GM03348 (cell line): Measurements from ENCODE around the gene COPE.
"Not testable (repeated sequence)": the region's sequence is repeated elsewhere in the genome, so short reads cannot be mapped to it uniquely, and the experiment has no call there.

Experiments used
- DNase-seq: peaks from one replicate; pipeline ENCODE4 v3.0.0; 2012; ENCODE audit warnings: low spot score

Gene COPE

DNA sequence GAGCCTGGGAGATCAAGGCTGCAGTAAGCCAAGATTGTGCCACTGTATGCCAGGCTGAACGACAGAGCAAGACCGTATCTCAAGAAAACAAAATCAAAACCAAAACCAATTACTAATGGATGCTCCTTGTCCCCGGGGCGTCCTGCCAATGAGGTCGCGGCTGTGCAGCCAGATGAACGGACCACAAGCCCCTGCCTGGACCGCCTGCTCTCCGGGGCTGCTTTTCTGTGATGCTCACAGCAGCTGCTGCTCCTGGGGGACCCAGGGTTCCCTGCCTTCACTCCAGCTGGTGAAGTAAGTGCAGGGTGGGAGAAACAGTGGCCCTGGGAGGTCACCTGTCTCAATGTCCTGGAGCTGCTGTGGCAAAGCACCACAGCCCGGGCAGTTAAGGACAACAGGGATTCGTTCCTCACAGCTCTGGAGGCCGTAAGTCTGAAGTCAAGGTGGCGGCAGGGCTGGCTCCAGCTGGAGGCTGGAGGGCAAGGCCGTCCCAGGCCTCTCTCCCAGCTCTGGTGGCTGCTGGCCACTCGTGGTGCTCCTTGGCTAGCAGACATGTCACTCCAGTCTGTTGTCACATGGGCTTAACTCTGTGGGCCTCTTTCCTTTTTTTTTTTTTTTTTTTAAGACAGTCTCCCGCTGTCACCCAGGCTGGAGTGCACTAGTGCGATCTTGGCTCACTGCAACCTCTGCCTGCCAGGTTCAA, 10.1 kb downstream of the COPE start:
- no peak for DNase-seq

DNA sequence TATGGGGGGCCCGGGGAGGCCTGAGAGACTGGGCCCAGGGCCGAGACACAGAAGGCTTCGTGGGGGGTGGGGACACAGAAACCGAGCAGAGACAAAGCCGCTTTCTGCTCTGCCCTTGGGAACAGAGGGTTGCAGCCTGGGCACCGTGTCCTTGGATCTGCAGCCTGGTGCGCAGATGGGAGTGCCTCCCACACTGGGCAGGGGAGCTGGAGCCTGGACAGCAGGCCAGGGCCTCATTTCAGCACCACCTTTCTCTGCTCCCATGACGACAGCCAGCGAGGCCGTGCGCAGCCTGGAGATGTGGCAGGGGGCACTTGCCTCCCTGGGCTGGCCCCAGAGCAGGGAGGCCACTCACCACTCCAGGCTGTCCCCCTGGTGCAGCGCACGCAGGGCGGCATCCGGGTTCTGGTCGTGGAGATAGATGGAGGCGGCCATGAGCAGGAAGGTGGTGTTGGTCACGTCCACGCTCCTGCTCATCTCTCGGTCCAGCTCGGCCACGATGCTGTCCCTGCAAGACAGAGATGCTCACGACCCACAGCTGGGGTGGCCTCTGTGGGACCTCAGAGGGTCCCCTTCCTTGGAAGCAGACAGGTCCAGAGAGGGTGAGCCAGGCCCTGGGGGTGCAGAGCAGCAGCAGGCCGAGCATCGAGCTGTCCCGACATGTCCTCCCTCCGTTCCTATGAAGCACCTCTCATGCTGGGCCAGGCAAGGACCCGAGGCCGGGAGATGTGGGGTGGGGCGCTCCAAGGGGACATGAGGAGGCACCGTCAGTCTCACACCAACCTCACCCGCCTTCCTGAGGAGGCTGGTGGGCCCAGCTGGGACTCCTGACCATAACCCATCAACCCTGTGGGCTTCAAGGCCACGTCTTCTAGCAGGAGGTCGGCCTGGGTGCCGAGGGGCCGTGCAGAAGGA, 12.3 kb downstream of the COPE start:
- no peak for DNase-seq

DNA sequence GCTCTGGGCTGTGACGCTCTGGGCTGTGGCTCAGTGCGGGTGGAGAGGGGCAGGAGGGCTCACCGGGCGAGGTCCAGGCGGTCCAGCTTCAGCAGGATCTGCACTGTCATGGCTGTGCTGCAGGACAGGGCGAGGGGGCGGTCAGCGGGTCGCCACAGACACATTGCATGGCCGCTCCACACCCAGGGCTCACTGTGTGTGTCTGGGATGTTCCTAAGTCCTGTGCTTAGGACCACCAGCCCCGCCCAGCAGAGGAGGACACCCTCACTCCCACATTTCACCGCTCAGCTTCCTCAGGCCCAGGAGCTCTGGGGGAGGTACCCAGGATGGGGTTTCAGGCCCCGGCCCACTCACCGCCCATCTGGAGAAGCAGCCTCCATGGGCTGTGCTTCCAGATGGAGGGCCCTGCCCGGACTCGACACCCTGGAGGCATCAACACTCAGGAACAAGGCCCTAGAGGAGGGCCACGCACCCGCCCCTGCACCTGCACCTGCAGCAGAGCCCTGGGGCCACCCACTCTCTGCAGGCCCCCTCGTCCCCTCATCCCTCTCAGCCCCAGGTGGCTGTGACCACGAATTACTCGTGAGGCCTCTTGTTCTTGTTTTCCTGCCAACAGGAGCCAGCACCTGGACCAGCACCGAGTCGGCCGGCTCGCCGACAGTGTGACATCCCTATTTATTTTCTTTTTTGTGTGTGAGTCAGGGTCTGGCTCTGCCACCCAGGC, 13.5 kb downstream of the COPE start:
- DNase-seq, result no peak

DNA sequence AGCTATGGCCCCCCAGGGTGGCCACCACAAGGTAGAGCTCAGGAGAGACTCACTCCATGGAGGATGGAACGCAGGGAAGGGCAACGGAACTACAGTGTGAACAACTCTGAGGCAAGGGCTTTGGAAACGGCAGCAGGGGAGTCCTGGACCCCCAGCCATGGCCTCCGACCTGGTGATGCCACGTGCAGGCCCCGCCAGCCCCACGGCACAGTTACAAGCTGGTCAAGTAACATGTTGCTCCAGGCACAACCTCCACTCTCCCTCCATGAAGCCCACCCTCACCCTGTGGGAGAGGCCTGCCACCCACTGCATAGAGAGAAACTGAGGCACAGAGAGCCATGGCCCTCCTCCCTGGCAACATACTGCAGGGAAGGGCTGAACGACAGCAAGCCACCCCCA, 14.1 kb downstream of the COPE start:
- no peak for DNase-seq

DNA sequence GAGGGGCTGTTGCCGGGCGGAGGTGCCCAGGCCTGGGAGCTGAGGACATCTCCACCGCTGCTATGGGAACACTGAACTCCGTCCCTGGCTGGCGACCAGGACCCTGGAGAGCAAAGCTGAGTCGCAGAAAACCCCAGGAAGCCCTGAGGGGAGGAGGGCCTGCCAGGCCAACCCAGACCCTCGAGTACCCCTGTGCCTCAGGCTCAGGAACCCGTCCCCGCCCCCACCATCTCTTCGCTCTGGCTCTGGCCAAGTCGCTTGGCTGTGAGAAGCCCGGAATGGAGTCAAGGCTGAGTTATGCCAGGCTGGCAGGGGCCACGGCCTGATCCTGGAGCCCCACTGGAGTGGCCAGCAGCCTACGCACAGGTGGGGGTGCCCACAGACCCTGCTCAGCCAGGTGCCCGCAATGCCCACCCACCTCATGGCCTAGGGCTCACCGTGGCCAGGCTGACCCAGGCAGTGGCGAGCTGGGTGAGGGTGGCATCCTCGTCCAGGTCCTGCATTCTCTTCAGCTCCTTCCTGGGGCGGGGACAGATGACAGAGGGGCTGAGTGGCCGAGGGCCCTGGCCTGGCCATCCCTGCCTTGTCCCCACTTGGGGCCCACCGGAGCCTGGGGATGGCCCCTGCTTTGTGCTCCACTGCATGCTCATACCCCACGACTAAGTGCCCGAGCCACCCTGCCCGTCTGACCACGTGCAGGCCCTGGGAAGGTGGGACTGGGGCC, 14.7 kb downstream of the COPE start:
- DNase-seq, result no peak

DNA sequence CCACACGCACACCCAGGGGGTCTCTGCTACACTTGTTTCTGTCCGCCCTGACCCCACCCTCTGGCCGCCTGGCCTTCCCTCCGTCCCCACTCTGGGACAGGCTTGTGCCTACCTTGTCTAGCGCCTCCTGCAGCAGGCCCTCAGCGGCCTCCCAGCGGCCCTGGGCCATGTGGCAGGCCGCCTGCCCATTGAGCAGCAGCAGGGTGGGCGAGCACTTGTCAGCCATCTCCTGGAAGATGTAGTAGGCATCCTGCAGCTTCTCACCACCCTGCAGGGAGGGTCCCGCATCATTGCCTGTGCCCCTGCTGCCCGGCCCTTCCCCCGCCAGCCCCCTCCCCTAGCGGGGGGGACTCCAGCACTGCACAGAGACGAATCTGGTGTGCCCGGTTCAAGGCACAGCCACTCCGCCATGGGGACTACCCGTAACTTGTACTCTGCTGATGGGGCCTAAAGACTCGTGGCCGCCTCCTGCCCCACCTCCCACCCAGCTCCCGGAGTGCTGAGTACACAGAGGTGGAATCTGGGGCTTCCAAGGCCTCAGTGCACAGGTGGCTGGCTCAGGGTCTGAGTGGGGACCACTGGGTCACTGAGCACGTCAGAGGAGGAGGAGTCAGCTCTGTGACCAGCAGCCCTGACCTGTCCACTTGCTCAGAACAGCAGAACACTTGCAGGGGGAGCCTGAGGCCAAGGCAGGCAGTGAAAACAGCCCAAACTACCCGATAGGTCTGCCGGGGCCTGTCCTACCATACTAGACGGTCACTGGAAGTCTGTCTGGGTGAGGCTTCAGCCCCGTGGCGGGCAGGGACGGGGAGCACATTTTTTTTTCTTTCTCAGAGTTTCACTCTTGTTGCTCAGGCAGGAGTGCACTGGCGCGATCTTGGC, 15.8 kb downstream of the COPE start:
- DNase-seq, result no peak

DNA sequence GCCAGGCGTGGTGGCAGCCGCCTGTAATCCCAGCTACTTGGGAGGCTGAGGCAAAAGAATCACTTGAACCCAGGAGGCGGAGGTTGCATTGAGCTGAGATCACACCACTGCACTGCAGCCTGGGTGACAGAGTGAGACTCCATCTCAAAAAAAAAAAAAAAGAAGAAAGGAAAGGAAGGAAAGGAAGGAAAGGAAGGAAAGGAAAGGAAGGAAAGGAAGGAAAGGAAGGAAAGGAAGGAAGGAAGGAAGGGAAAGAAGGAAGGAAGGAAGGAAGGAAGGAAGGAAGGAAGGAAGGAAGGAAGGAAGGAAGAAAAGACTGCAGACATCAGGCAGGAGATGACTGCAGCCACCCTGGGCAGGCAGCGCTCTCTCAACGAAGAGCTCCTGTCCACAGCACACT, 16.7 kb downstream of the COPE start:
- DNase-seq, result not testable (repeated sequence)

DNA sequence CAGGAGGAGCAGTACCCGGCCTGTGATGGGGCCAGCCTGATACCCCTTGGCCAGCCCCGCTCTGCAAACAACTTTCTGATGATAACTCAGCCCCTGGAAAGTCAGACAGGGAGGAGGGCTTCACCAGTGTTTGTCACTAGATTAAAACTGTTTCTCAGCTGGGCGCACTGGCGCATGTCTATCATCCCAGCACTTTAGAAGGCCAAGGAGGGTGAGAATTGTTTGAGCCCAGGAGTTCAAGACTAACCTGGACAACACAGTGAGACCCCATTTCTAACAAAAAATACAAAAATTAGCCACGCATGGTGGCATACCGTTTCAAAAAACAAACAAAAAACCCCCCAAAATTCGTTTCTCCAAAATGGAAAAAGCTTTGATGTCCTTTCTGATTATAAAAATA, 17.7 kb downstream of the COPE start:
- no peak for DNase-seq

DNA sequence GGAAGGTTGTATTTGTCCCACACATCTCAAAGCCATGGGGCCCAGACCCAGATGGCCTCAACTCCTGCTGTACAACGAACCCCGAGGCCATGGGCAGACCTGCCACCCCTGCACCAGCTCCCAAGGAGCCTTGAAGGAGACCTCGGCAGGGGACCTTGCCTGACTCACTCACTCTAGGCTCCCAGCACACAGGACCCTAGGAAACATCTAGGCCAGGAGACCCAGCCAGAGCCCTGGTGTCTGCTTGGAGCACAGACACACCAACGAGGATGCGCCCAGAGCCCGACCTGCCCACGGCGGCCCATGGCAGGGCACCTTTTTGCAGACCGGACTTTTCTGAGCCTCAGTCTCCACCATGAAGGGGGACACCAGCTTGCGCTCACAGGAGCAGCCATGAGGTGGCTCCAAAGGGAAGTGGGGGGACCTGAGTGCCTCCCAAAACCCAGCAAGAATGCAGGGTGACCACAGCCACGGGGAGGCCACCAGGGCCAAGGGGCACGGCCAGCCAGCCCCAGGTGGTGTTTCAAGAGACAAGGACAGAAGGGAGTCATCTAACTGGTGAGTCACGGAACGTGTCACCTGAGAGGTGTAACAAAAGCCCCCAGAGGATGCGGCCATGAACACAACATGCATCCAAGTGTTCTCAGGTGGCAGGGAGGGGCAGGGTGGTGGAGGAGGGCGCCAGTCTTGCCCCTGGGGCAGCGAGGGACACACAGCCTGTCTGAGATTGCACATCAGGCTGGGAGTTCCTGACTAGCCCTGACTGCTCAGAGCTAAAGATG, 18.3 kb downstream of the COPE start:
- DNase-seq, result no peak

DNA sequence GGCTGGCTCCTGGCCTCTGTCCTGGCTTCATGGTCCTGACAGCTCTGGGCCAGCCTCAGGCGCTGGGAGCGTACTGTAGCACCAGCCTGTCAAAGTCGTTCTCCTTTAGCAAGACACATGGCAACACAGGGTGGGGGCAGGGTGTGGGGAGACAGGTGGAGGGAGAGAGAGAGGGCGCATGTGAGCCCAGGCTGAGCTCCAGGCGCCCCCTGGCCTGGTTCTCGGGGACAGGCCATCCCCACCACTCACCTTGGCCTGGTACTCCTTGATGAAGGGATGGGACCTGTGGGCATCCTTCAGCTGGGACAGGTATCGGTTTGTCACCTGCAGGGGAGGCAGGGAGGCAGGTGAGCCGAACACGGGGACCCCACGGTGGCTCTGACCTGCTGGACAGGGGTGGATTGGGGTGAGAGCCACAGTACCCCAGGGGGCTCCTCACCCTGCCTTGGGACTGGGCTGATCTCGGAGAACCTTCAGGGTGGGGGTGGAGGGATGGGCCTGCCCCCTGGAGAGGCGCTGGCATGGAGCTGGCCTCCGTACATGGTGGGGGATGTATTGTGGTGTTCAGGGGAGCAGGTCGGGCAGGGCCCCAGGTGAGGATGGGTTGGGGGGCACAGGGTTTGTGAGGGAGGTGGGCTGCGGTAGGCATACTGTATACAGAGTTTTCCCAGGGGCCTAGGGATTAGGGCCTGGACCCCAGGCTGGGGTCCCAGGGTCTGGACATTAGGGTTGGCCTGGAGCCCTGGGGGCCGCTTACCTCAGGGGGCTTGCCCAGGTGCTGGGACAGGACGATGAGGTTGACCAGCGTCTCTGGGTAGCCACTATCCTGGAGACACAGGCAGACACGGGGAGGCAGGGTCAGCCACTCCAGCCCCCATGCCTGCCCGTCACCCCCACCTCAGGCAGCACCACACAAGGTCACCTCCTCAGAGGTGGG, 19.3 kb downstream of the COPE start:
- no peak for DNase-seq

DNA sequence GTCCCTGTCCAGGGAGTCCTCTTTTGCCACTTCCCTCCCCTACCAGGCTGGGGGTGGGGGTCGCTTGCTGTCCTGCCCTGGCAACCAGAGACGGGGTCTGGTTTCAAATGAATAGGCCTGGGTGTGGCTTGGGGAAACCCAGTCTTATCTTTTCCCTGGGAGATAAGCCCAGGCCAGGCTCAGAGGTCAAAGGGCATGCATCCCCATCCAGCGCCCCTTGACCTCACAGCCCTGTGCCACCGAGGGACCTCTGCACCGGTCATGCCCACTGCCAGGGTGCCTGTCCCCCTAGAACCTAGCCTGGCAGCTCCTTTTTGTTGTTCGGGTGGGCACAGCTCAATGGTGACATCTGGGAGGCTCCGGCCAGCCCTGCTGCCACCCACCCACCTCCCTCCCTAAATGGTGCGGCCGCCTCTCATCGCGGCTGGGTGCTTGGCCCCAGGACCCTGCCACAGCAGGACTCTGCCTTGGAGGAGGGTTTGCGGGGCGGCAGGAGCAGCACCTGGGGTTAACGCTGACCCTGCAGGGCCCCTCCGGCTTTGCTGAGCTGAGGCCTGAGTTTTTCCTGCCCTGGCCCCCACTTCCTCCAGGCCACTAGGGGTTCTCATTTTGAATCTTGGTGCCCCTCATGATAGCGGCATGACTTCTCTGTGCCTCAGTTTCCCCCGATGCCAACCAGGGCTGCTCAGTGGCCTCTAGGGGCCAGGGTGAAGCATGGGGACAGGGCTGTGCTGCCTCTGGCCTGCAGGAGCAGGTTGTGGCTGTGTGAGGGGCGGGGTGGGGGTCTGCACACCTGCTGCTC, 20.4 kb downstream of the COPE start:
- DNase-seq, result no peak

DNA sequence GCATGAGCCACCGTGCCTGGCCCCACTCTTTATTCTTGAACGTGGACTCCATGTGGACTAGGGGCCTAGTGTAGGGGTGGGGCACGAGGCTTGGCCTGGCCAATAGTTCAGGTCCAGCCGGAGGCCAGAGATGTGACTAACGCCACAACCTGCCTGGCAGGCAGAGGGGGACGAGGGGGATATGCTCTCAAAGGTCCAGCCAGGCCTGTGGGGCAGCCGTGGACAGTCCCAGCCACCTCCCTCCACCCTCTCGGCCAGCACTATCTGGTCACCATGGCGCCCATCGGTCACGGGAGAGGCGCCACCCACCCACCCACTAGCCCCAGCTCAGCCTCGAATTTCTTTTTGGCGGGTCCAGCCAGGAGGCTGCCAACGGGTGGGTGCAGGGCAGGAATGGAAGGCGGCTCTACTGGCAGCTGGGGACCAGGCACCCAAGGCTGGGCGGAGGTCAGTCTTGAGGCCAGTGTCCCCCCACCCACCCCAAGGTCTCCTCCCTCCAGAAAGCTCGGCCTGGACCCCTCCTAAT, 21.0 kb downstream of the COPE start:
- DNase-seq, result no peak

DNA sequence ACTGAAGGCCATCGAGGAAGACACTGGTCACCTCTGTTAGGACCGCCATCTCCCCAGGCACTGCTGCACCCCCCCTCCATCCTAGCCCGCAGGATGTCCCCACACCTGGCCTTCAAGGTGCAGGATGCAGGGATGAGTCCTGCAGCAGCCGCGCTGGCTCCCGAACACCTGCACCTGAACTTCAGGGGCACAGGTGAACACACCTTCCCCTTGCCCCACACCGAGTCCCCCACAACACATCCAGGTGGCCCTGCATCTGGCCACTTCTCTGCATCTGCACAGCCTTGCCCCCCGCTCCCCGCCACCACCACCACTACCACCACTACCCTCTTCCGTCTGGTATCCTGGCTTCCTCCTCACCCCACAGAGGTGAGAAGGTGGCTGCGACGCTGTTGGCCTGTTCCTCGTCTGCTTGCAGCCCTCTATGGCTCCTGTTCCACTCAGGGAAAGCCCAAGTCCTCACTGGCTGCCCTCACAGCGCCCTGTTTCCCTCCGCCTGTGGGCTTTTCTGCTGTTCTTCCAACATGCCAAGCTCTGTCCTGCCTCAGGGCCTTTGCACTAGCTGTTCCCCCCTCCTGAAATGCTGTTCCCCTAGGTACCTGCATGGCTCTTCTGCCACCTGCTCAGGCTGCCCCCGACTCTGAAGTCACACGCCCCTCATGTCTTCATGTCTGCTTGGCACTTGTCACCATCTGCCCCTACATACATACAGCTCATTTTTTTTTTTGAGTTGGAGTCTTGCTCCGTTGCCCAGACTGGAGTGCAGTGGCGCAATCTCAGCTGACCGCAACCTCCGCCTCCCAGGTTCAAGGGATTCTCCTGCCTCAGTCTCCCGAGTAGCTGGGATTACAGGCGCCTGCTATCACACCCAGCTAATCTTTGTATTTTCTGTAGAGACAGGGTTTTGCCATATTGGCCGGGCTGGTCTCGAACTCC, 21.8 kb downstream of the COPE start:
- DNase-seq, result no peak

DNA sequence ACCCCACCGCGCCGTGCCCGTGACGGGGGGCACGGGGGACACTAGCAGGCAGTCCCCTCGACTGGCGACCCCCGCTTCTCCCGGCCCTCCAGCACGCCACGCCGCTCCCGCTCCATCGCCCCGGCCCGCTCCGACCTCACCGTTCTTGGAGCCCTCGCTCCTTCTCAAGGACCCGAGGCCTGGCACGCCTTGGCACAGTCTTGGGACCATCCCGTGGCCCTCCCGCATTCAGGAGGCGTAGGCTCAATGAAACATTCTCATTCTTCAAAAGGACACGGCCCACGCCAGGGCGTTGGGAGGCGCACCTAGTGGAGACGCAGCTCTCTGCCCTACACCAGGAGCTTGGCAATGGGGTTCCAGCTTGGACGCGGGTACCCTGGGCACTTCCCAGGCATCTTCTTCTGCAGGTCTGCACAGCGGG, 22.8 kb downstream of the COPE start:
- peak; percentile 41 for DNase-seq

DNA sequence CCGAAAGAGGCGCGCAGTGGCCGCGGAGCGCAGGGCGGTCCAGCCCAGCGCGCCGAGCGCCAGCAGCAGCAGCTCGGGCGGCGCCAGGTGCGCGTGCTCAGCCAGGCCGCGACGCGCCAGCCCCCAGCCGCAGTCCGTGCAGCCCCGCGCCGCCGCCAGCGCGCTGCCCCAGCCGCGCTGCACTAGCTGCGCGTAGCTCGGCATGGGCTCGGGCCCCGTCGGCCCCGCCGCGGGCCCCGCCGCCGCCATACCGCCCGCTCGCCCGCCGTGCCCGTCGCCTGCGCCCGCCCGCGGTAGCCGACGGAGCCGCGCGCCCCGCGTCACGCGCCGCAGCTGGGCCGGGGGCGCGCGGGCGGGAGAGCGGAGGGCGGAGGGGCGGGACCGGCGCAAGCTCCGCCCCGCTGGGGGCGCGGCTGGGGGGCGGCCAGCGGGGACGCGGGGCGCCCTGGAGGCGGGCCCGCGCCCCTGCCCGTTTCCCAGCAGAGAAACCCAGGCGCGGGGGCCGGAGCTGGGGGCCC, 23.3 kb downstream of the COPE start, which contains the start of gene CERS1:
Gene CERS1, minus strand, starts transcription at position 335 of the 518 bp plus-strand sequence. Its CDS starts 86 bp downstream, at position 249.
- DNase-seq, result peak; percentile 55

DNA sequence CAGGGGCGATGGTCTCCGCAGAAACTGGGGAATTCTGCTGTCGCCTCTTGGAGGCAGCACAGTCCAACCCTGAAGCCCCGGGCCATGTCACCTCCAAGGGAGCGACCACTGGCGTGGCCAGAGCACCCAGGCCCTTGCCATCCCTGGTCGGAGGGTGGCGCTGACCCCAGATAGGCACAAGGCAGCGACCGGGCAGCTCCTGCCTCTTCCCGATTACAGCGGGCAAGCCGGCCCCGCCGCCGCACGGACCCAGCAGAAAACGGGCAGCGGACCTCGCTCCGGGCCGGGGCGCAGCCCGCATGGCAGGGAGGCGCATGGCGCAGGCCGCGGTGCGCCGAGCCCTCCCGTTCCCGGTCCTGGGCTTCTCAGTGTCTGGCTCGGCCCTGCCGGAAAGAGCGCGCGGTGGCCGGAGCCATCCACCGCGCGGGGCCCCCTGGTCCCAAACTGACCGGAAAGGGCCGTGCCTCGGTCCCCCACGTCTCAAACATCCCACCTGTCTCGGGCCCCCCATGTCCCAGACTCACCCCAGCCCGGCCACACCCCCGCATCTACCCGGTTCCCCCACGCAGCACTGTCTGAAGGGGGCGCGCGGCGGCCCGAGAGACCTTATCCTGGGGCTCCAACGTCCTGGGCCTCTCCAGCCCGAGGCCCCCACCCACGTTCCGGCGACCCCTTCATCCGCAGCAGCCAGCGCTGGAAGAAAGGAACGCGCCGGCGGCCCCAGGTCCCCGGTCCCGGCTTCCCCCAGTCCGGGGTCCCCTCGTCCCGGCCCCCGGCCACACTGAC, 24.0 kb downstream of the COPE start:
- peak; percentile 65 for DNase-seq
